Karpas-422 (cell line): ENCODE data around the gene SKAP1. TPM values are rescaled to one million over a fixed set of nuclear protein-coding genes. Genes with fewer than 3 reads are reported as not detected.
"Not testable (repeated sequence)": the region's sequence is repeated elsewhere in the genome, so short reads cannot be mapped to it uniquely, and the experiment has no call there.

Experiments
- DNase-seq: peaks from one replicate; pipeline ENCODE4 v3.0.0-alpha.2; 2015
- H2AFZ ChIP-seq: fragments of 200-600 bp; sonication (generic); 2 replicates; pipeline ENCODE4 v1.6.1; 2014; ENCODE audit warnings: antibody characterized with exemption, low read length, mixed read lengths
- H3K27ac ChIP-seq: fragments of 200-600 bp; sonication (generic); 2 replicates; pipeline ENCODE4 v1.5.1; 2014; ENCODE audit warnings: mild to moderate bottlenecking, low read length, moderate library complexity
- H3K27me3 ChIP-seq: fragments of 200-600 bp; sonication (generic); 2 replicates; pipeline ENCODE4 v1.6.1; 2014; ENCODE audit warnings: low read length, mixed read lengths
- H3K36me3 ChIP-seq: fragments of 200-600 bp; sonication (generic); 2 replicates; pipeline ENCODE4 v1.6.1; 2014; ENCODE audit warnings: low read length, mixed read lengths; ENCODE audit not compliant: insufficient read depth
- H3K4me1 ChIP-seq: fragments of 200-600 bp; sonication (generic); 2 replicates; pipeline ENCODE4 v1.6.1; 2014; ENCODE audit warnings: mild to moderate bottlenecking, low read length, mixed read lengths
- H3K4me2 ChIP-seq: fragments of 200-600 bp; sonication (generic); 2 replicates; pipeline ENCODE4 v1.6.1; 2014; ENCODE audit warnings: low read length, low read depth, mild to moderate bottlenecking; ENCODE audit not compliant: poor library complexity, severe bottlenecking
- H3K4me3 ChIP-seq: fragments of 200-600 bp; sonication (generic); 2 replicates; pipeline ENCODE4 v1.5.1; 2014; ENCODE audit warnings: mild to moderate bottlenecking, antibody characterized with exemption, low read length, mixed read lengths
- H3K79me2 ChIP-seq: fragments of 200-600 bp; sonication (generic); 2 replicates; pipeline ENCODE4 v1.6.1; 2014; ENCODE audit warnings: mild to moderate bottlenecking, low read length, mixed read lengths
- H3K9ac ChIP-seq: fragments of 200-600 bp; sonication (generic); 2 replicates; pipeline ENCODE4 v1.6.0; 2014; ENCODE audit warnings: low read length
- H3K9me2 ChIP-seq: fragments of 200-600 bp; sonication (generic), shearing (Covaris generic); replicated peaks from 2 replicates; pipeline ENCODE4 v1.6.0; 2014; ENCODE audit warnings: mild to moderate bottlenecking, low read length, moderate library complexity; ENCODE audit not compliant: insufficient read depth
- H3K9me3 ChIP-seq: fragments of 300-700, 200-600 bp; sonication (generic); 2 replicates; pipeline ENCODE4 v1.6.1; 2014; ENCODE audit warnings: low read length, mixed read lengths
- H4K20me1 ChIP-seq: fragments of 200-600 bp; sonication (generic); 2 replicates; pipeline ENCODE4 v1.6.1; 2014; ENCODE audit warnings: mild to moderate bottlenecking, antibody characterized with exemption, low read length, low read depth; ENCODE audit not compliant: insufficient read depth
- total RNA-seq: library from RNA; depleted of rRNA; stranded (reverse); fragments of >200 nt; shearing (Covaris generic); gene quantifications from 2 replicates; pipeline ENCODE4 v1.2.3, GENCODE V29; 2014; ENCODE audit warnings: low replicate concordance

Gene SKAP1
- total RNA-seq, 1 experiment from 2014 or later: 1.2 TPM

DNA sequence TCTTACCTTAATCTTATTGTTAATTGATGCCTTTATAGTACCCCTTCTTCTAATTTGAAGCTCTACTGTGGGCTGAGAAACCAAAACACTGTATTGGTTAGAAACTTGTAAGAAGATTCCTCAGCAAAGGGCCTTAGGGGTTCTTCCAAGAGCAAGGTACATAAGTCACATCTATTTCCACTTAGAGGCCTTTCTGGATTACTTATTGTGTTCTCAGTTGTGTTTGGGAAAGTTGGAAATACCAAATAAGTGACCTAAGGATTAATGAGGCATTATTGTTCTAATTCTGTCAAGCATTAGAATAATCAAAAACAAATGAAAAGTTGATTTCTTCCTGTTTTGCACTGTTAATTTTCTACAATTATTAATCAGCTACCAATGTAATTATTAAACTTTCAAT lies 85.8 kb downstream of the SKAP1 start:
- Histone ChIP-seq H3K9me2 (no peaks in the 10 kb centered on the region), H3K79me2 (no peaks in the 10 kb centered on the region), H3K27ac (no peak overlapping the region), H3K9me3 (no peaks in the 10 kb centered on the region), H3K4me2 (no peak overlapping the region), H4K20me1 (no peaks in the 10 kb centered on the region), H3K36me3 (no peaks in the 10 kb centered on the region), H2AFZ (no peak overlapping the region), H3K27me3 (no peaks in the 10 kb centered on the region), H3K9ac (no peak overlapping the region), H3K4me3 (no peak overlapping the region), H3K4me1 (no peaks in the 10 kb centered on the region)
- no peak for DNase-seq

DNA sequence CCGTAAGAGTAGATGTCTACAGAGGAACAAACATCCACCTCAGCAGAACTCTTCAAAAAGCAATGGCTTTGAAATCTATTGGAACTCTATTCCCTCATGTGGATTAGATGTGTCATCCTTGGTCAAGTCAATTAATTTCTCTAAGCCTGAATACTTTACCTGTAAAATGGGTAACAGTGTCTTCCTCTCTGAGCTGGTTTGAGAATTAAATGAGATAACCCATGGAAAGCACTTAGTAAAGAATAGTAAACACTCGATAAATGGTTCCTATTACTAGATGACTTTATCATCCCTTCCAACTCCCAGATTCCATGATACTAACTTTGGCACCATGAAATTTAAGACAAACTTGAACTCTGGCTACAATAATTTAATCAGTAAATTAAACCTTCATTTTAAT lies 89.1 kb downstream of the SKAP1 start:
- no peak overlapping the region for H2AFZ ChIP-seq
- no peak overlapping the region for H3K9ac ChIP-seq
- H3K36me3 ChIP-seq: no peaks in the 10 kb centered on the region
- no peaks in the 10 kb centered on the region for H3K9me2 ChIP-seq
- no peak overlapping the region for H3K4me3 ChIP-seq
- no peaks in the 10 kb centered on the region for H3K27me3 ChIP-seq
- H3K4me1 ChIP-seq: no peaks in the 10 kb centered on the region
- no peaks in the 10 kb centered on the region for H3K9me3 ChIP-seq
- no peaks in the 10 kb centered on the region for H3K79me2 ChIP-seq
- no peak for DNase-seq
- no peak overlapping the region for H3K27ac ChIP-seq
- H3K4me2 ChIP-seq: no peak overlapping the region
- no peaks in the 10 kb centered on the region for H4K20me1 ChIP-seq

- Histone ChIP-seq H3K9me3 (no peaks in the 10 kb centered on the region), H3K9me2 (no peaks in the 10 kb centered on the region), H3K9ac (no peak overlapping the region), H3K36me3 (no peaks in the 10 kb centered on the region), H3K4me1 (no peaks in the 10 kb centered on the region), H4K20me1 (no peaks in the 10 kb centered on the region), H2AFZ (no peak overlapping the region), H3K79me2 (no peaks in the 10 kb centered on the region), H3K27me3 (no peaks in the 10 kb centered on the region), H3K4me2 (no peak overlapping the region), H3K4me3 (no peak overlapping the region), H3K27ac (no peak overlapping the region)
- no peak for DNase-seq
Observed at GRCh38 chr17:48338720-48339119, 91.3 kb downstream of the SKAP1 start.

- DNase-seq, H3K4me3 ChIP-seq, H3K36me3 ChIP-seq, H4K20me1 ChIP-seq, H3K9me3 ChIP-seq, H3K4me1 ChIP-seq, H2AFZ ChIP-seq, H3K9ac ChIP-seq, H3K79me2 ChIP-seq, H3K27me3 ChIP-seq, H3K4me2 ChIP-seq, H3K27ac ChIP-seq, H3K9me2 ChIP-seq: not testable (repeated sequence)
Observed at GRCh38 chr17:48337903-48338302, 92.1 kb downstream of the SKAP1 start.

- Histone ChIP-seq H3K4me1 (no peaks in the 10 kb centered on the region), H4K20me1 (no peaks in the 10 kb centered on the region), H3K4me3 (no peak overlapping the region), H2AFZ (no peak overlapping the region), H3K9me3 (no peaks in the 10 kb centered on the region), H3K36me3 (no peaks in the 10 kb centered on the region), H3K9me2 (no peaks in the 10 kb centered on the region), H3K4me2 (no peak overlapping the region), H3K27ac (no peak overlapping the region), H3K79me2 (no peaks in the 10 kb centered on the region), H3K9ac (no peak overlapping the region), H3K27me3 (no peaks in the 10 kb centered on the region)
- DNase-seq: no peak
Observed at GRCh38 chr17:48336986-48337385, 93.0 kb downstream of the SKAP1 start.

- Histone ChIP-seq H3K4me2 (no peak overlapping the region), H3K79me2 (no peaks in the 10 kb centered on the region), H3K27me3 (no peaks in the 10 kb centered on the region), H2AFZ (no peak overlapping the region), H3K4me1 (no peaks in the 10 kb centered on the region), H3K9me3 (no peaks in the 10 kb centered on the region), H4K20me1 (no peaks in the 10 kb centered on the region), H3K9me2 (no peaks in the 10 kb centered on the region), H3K27ac (no peak overlapping the region), H3K36me3 (no peaks in the 10 kb centered on the region), H3K4me3 (no peak overlapping the region), H3K9ac (no peak overlapping the region)
- DNase-seq: peak; percentile 85
Observed at GRCh38 chr17:48335858-48336500, 94.0 kb downstream of the SKAP1 start.

GRCh38 chr17:48335146-48335784 lies 94.7 kb downstream of the SKAP1 start:
- no peak overlapping the region for H2AFZ ChIP-seq
- H3K4me3 ChIP-seq: no peak overlapping the region
- H3K9me2 ChIP-seq: no peaks in the 10 kb centered on the region
- H3K36me3 ChIP-seq: no peaks in the 10 kb centered on the region
- H3K9me3 ChIP-seq: no peaks in the 10 kb centered on the region
- DNase-seq: no peak
- H3K4me1 ChIP-seq: no peaks in the 10 kb centered on the region
- no peaks in the 10 kb centered on the region for H4K20me1 ChIP-seq
- no peaks in the 10 kb centered on the region for H3K79me2 ChIP-seq
- no peak overlapping the region for H3K9ac ChIP-seq
- H3K4me2 ChIP-seq: no peak overlapping the region
- H3K27ac ChIP-seq: no peak overlapping the region
- H3K27me3 ChIP-seq: no peaks in the 10 kb centered on the region

DNA sequence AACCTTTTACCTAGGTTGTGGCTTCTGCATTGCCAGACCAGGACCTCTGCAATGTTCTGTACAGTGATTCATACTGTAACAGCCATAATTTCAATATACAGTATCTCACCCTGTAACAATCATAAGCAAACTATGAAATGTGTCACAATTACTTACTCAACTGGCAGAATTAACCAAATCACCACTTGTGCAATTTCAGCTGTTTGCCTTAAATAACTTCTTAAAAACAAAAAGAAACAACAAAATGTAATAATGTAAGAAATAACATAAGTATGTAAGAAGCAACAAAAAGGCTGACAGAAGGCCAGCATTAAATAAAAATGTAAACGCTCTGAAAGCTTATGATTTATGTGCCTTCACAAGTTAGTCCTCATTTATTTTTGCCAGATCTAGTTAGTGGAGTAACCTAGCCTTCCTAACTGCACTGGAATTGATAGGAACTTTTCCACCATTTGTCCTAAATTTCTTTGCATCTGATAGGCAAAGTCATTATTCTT lies 96.9 kb downstream of the SKAP1 start:
- Histone ChIP-seq H3K27me3 (no peaks in the 10 kb centered on the region), H3K9me2 (no peaks in the 10 kb centered on the region), H3K36me3 (no peaks in the 10 kb centered on the region), H4K20me1 (no peaks in the 10 kb centered on the region), H3K4me1 (no peaks in the 10 kb centered on the region), H3K9me3 (no peaks in the 10 kb centered on the region), H2AFZ (no peak overlapping the region), H3K4me2 (no peak overlapping the region), H3K4me3 (no peak overlapping the region), H3K27ac (no peak overlapping the region), H3K79me2 (no peaks in the 10 kb centered on the region), H3K9ac (no peak overlapping the region)
- DNase-seq: no peak
